Measurements from ENCODE around the gene CD300LD.

CD300LD gene

DNA sequence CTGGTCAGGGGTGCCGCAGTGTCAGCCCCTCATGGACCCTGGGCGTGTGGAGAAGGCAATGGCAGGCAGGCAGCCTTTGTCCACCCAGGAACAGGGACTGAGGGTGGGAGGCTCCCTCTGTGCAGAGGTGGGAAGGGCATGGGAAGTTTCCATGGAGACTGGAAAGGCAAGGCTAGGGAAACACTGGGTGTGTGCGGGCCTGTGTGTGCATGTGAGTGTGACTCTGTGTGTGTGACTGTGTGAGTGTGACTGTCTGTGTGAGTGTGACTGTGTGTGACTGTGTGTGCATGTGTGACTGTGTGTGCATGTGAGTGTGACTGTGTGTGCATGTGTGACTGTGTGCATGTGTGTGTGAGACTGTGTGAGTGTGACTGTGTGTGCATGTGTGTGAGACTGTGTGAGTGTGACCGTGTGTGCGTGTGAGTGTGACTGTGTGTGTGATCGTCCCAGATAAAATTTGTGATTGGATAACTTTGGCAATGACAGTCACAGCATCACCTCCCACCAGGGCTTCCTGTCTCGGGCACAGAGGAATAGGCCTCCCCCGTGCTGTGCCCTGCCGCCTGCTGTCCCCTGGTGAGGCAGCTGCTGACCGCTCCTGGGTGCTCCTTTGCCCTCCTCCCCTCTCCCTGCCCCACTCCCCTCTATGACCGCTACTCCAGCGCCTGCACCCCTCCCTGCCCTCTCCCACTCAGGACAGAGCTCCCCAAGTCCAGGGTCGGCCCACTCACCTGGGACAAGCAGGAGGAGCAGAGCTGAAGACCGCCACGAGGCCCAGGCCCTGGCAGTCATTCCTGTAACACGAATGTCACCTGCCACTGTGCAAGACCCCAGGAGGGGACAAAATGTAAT is 46.9 kb downstream of the CD300LD start:
- Histone ChIP-seq H3K4me1 (ENCODE audit: control insufficient read depth, insufficient read depth, low read length) (no peaks in the 10 kb centered on the region), H3K4me3 (ENCODE audit: low read length in 2 of 2) (no peak overlapping the region), H3K9me3 (ENCODE audit: control insufficient read depth in 2 of 2, low read length in 2 of 2) (no peaks in the 10 kb centered on the region), H3K27me3 (ENCODE audit: control insufficient read depth in 1 of 2, insufficient read depth in 2 of 2, low read length in 2 of 2) (peaks cover 1 to 2% of the 10 kb centered on the region in 2 donors), H3K27ac (ENCODE audit: low read length) (no peak overlapping the region), H3K9ac (ENCODE audit: low read length in 2 of 2) (no peak overlapping the region), H3K36me3 (ENCODE audit: control insufficient read depth in 2 of 2, insufficient read depth in 2 of 2, low read length in 2 of 2) (no peaks in the 10 kb centered on the region)

DNA sequence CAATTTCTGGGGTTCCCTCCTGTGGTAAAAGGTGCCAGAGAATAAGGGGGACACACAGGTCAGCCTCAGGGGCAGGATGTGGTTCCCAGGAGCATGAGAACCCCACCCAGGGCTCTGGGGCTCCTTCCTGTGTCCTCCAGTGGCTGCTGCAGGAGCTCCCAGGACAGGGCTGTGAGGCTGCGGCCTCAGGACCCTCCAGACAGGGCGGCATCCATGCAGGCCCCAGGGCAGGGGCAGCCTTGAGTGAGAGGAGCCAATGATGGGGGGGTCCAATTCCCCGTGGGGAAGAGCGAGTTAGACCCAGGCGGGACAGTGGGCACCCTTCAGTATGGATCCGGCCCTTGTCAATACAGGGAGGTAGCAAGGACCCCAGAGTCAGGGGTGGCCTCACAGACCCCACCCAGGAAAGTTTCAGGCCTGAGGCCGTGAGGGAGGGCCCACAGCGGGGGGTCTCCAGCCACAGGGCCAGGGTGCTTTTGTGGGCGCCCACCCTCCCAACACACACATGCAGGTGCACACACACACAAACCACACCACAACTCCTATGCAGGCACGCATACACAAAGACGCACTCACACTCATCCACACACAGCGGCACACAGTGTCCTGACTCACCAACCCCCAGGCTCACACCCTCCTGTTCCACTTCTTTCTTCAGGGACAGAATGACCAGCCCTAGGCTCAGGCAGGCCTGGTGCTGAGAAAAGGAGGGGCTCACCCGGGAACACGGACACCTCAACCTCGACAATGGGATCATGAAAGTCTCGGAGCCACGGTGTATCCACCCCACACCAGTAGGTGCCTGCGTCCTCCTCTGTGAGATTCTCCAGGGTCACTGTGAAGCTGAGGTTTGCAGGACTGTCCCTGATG is 48.0 kb downstream of the CD300LD start:
- H3K36me3 ChIP-seq (ENCODE audit: control insufficient read depth in 2 of 2, insufficient read depth in 2 of 2, low read length in 2 of 2), result no peaks in the 10 kb centered on the region
- peaks cover 0 to 2% of the 10 kb centered on the region in 2 donors for H3K27me3 ChIP-seq (ENCODE audit: control insufficient read depth in 1 of 2, insufficient read depth in 2 of 2, low read length in 2 of 2)
- no peaks in the 10 kb centered on the region for H3K4me1 ChIP-seq (ENCODE audit: control insufficient read depth, insufficient read depth, low read length)
- H3K9me3 ChIP-seq (ENCODE audit: control insufficient read depth in 2 of 2, low read length in 2 of 2), result no peaks in the 10 kb centered on the region
- H3K4me3 ChIP-seq (ENCODE audit: low read length in 2 of 2), result no peak overlapping the region
- H3K9ac ChIP-seq (ENCODE audit: low read length in 2 of 2), result no peak overlapping the region
- no peak overlapping the region for H3K27ac ChIP-seq (ENCODE audit: low read length)

DNA sequence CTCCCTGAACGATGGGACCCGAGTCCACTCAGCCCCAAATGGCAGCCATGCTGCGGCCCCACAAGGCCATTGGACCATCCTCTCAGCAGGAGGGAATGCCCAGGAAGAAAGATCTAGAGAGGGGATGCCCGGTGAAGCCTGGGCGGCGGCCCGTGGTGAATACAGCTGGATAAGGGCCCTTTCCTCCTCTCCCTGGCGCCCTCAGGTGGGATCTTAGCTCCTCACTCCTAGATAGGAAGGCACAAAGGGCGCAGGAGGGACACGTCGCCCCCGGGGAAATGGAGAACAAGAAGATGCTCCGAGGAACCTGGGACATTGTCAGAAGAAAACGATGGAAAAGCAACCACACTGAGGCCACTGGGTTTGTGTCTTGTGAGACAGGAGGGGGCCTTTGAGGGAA is 48.7 kb downstream of the CD300LD start:
- H3K4me3 ChIP-seq (ENCODE audit: low read length in 2 of 2), result no peak overlapping the region
- no peaks in the 10 kb centered on the region for H3K4me1 ChIP-seq (ENCODE audit: control insufficient read depth, insufficient read depth, low read length)
- H3K36me3 ChIP-seq (ENCODE audit: control insufficient read depth in 2 of 2, insufficient read depth in 2 of 2, low read length in 2 of 2), result no peaks in the 10 kb centered on the region
- H3K9ac ChIP-seq (ENCODE audit: low read length in 2 of 2), result no peak overlapping the region
- H3K27ac ChIP-seq (ENCODE audit: low read length), result no peak overlapping the region
- H3K9me3 ChIP-seq (ENCODE audit: control insufficient read depth in 2 of 2, low read length in 2 of 2), result no peaks in the 10 kb centered on the region
- H3K27me3 ChIP-seq (ENCODE audit: control insufficient read depth in 1 of 2, insufficient read depth in 2 of 2, low read length in 2 of 2), result peaks cover 0 to 6% of the 10 kb centered on the region in 2 donors

DNA sequence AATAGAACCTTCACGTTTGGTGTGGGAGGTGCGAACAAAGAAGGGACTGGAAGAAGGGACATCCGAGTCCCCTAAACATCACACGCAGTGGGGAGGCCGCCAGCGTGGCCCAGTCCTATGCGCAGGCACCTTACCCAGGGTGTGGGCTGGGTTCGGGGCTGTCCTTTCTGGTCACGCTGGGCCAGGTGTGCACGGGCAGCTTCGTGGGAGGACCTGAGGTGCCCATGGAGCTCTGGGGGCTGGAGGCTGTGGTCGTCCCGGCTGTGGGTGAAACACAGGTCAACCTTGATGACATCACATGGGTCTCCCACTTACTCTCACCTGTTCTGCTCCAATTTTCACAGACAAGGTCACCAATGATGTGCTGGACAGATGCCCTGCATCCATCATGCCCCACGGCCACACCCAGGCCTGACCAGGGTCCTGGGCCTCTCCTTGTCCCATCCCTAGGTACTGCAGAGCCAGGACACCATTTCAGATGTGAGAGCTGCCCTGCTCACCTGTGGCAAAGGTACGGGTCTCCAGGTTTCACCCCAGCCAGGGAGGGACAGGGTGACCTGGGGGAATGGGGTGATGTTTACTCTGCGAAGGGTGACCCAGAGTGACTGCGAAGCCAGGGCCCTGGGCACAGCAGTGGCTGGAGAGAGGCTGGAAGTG is 49.2 kb downstream of the CD300LD start:
- Histone ChIP-seq H3K36me3 (ENCODE audit: control insufficient read depth in 2 of 2, insufficient read depth in 2 of 2, low read length in 2 of 2) (no peaks in the 10 kb centered on the region), H3K9me3 (ENCODE audit: control insufficient read depth in 2 of 2, low read length in 2 of 2) (no peaks in the 10 kb centered on the region), H3K4me1 (ENCODE audit: control insufficient read depth, insufficient read depth, low read length) (no peaks in the 10 kb centered on the region), H3K27me3 (ENCODE audit: control insufficient read depth in 1 of 2, insufficient read depth in 2 of 2, low read length in 2 of 2) (peaks cover 0 to 6% of the 10 kb centered on the region in 2 donors), H3K9ac (ENCODE audit: low read length in 2 of 2) (no peak overlapping the region), H3K27ac (ENCODE audit: low read length) (no peak overlapping the region), H3K4me3 (ENCODE audit: low read length in 2 of 2) (no peak overlapping the region)

- no peaks in the 10 kb centered on the region for H3K36me3 ChIP-seq (ENCODE audit: control insufficient read depth in 2 of 2, insufficient read depth in 2 of 2, low read length in 2 of 2)
- H3K4me1 ChIP-seq (ENCODE audit: control insufficient read depth, insufficient read depth, low read length), result no peaks in the 10 kb centered on the region
- H3K27ac ChIP-seq (ENCODE audit: low read length), result no peak overlapping the region
- H3K27me3 ChIP-seq (ENCODE audit: control insufficient read depth in 1 of 2, insufficient read depth in 2 of 2, low read length in 2 of 2), result peaks cover 0 to 6% of the 10 kb centered on the region in 2 donors
- H3K9ac ChIP-seq (ENCODE audit: low read length in 2 of 2), result no peak overlapping the region
- H3K4me3 ChIP-seq (ENCODE audit: low read length in 2 of 2), result no peak overlapping the region
- no peaks in the 10 kb centered on the region for H3K9me3 ChIP-seq (ENCODE audit: control insufficient read depth in 2 of 2, low read length in 2 of 2)
These were observed 49.9 kb downstream of the CD300LD start for GRCh38 chr17:74542166-74542565.

GRCh38 chr17:74541176-74542111 is 50.6 kb downstream of the CD300LD start:
- H3K36me3 ChIP-seq (ENCODE audit: control insufficient read depth in 2 of 2, insufficient read depth in 2 of 2, low read length in 2 of 2), result no peaks in the 10 kb centered on the region
- no peaks in the 10 kb centered on the region for H3K9me3 ChIP-seq (ENCODE audit: control insufficient read depth in 2 of 2, low read length in 2 of 2)
- no peak overlapping the region for H3K9ac ChIP-seq (ENCODE audit: low read length in 2 of 2)
- peaks cover 0 to 6% of the 10 kb centered on the region in 2 donors for H3K27me3 ChIP-seq (ENCODE audit: control insufficient read depth in 1 of 2, insufficient read depth in 2 of 2, low read length in 2 of 2)
- no peaks in the 10 kb centered on the region for H3K4me1 ChIP-seq (ENCODE audit: control insufficient read depth, insufficient read depth, low read length)
- H3K27ac ChIP-seq (ENCODE audit: low read length), result no peak overlapping the region
- H3K4me3 ChIP-seq (ENCODE audit: low read length in 2 of 2), result no peak overlapping the region

DNA sequence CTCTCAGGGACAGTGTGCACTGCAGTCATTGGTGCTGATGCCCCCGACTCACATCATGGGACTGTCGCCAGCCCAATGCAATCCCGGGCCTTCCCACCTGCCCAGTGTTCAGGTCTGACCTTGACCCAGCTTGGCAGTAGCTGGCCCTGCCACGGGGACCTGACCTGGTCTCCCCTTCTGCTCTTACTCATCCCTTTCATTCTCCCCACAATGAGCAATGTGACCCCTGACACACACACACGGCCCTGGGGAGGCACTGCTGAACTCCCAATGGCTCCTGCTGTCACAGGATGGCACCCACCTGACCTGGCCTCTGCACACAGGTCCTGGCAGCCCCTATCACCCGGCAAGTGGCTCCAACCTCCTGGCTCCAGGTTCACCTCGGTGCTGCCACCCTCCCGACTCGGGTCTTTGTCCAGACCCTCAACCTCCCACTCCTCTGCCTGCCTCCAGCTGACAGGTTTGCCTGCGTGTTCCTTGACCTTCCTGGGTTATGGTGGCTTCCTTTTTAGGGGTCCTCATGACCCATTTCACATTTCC is 52.7 kb downstream of the CD300LD start:
- H3K9ac ChIP-seq (ENCODE audit: low read length in 2 of 2), result no peak overlapping the region
- H3K4me3 ChIP-seq (ENCODE audit: low read length in 2 of 2), result no peak overlapping the region
- no peaks in the 10 kb centered on the region for H3K36me3 ChIP-seq (ENCODE audit: control insufficient read depth in 2 of 2, insufficient read depth in 2 of 2, low read length in 2 of 2)
- H3K4me1 ChIP-seq (ENCODE audit: control insufficient read depth, insufficient read depth, low read length), result no peaks in the 10 kb centered on the region
- no peak overlapping the region for H3K27ac ChIP-seq (ENCODE audit: low read length)
- peaks cover 0 to 6% of the 10 kb centered on the region in 2 donors for H3K27me3 ChIP-seq (ENCODE audit: control insufficient read depth in 1 of 2, insufficient read depth in 2 of 2, low read length in 2 of 2)
- H3K9me3 ChIP-seq (ENCODE audit: control insufficient read depth in 2 of 2, low read length in 2 of 2), result no peaks in the 10 kb centered on the region

- Histone ChIP-seq H3K4me3 (ENCODE audit: low read length in 2 of 2) (no peak overlapping the region), H3K9me3 (ENCODE audit: control insufficient read depth in 2 of 2, low read length in 2 of 2) (no peaks in the 10 kb centered on the region), H3K27ac (ENCODE audit: low read length) (no peak overlapping the region), H3K27me3 (ENCODE audit: control insufficient read depth in 1 of 2, insufficient read depth in 2 of 2, low read length in 2 of 2) (peaks cover 0 to 5% of the 10 kb centered on the region in 2 donors), H3K9ac (ENCODE audit: low read length in 2 of 2) (no peak overlapping the region), H3K4me1 (ENCODE audit: control insufficient read depth, insufficient read depth, low read length) (no peaks in the 10 kb centered on the region), H3K36me3 (ENCODE audit: control insufficient read depth in 2 of 2, insufficient read depth in 2 of 2, low read length in 2 of 2) (no peaks in the 10 kb centered on the region)
These were observed 55.2 kb downstream of the CD300LD start for GRCh38 chr17:74536890-74537289.

GRCh38 chr17:74532115-74532514 is 60.0 kb downstream of the CD300LD start:
- peaks cover 0 to 2% of the 10 kb centered on the region in 2 donors for H3K27me3 ChIP-seq (ENCODE audit: control insufficient read depth in 1 of 2, insufficient read depth in 2 of 2, low read length in 2 of 2)
- H3K36me3 ChIP-seq (ENCODE audit: control insufficient read depth in 2 of 2, insufficient read depth in 2 of 2, low read length in 2 of 2), result no peaks in the 10 kb centered on the region
- no peak overlapping the region for H3K27ac ChIP-seq (ENCODE audit: low read length)
- H3K9me3 ChIP-seq (ENCODE audit: control insufficient read depth in 2 of 2, low read length in 2 of 2), result no peaks in the 10 kb centered on the region
- no peak overlapping the region for H3K9ac ChIP-seq (ENCODE audit: low read length in 2 of 2)
- no peaks in the 10 kb centered on the region for H3K4me1 ChIP-seq (ENCODE audit: control insufficient read depth, insufficient read depth, low read length)
- no peak overlapping the region for H3K4me3 ChIP-seq (ENCODE audit: low read length in 2 of 2)

All from stomach smooth muscle (tissue), 2 donors.